HG03066 (cell line): ENCODE data around the gene CD70.
"Not testable (repeated sequence)": the region's sequence is repeated elsewhere in the genome, so short reads cannot be mapped to it uniquely, and the experiment has no call there.

Experiments
- ATAC-seq: cut with Tn5 transposase; IDR thresholded peaks from one replicate; pipeline ENCODE4 v1.9.1; 2021; ENCODE audit warnings: low read depth; ENCODE audit not compliant: unreplicated experiment

Gene CD70

GRCh38 chr19:6590827-6591319, at the start of gene CD70:
Gene CD70, minus strand, starts transcription at chr19:6591150. Its CDS starts 148 bp downstream, at chr19:6591002.
- ATAC-seq = peak; percentile 42

- not testable (repeated sequence) for ATAC-seq
Measured at GRCh38 chr19:6640333-6640732, 49.4 kb upstream of the CD70 start.

- no peak for ATAC-seq
Measured at GRCh38 chr19:6639439-6639838, 48.5 kb upstream of the CD70 start.

- ATAC-seq = not testable (repeated sequence)
Measured at GRCh38 chr19:6633456-6633813, 42.5 kb upstream of the CD70 start.

- ATAC-seq = not testable (repeated sequence)
Measured at GRCh38 chr19:6632747-6633455, 42.0 kb upstream of the CD70 start.

GRCh38 chr19:6632002-6632621, 41.2 kb upstream of the CD70 start:
- no peak for ATAC-seq

- no peak for ATAC-seq
Measured at GRCh38 chr19:6626764-6627163, 35.8 kb upstream of the CD70 start.

GRCh38 chr19:6617374-6617773, 26.4 kb upstream of the CD70 start:
- no peak for ATAC-seq

- ATAC-seq = no peak
Measured at GRCh38 chr19:6616011-6616410, 25.1 kb upstream of the CD70 start.

GRCh38 chr19:6613711-6614110, 22.8 kb upstream of the CD70 start:
- ATAC-seq = no peak

GRCh38 chr19:6610934-6611852, 20.2 kb upstream of the CD70 start:
- ATAC-seq = no peak

GRCh38 chr19:6608940-6609339, 18.0 kb upstream of the CD70 start:
- no peak for ATAC-seq

- ATAC-seq = not testable (repeated sequence)
Measured at GRCh38 chr19:6608146-6608545, 17.2 kb upstream of the CD70 start.

GRCh38 chr19:6606276-6607070, 15.5 kb upstream of the CD70 start:
- not testable (repeated sequence) for ATAC-seq

GRCh38 chr19:6604906-6605305, 14.0 kb upstream of the CD70 start:
- no peak for ATAC-seq

- ATAC-seq = no peak
Measured at GRCh38 chr19:6602729-6603114, 11.8 kb upstream of the CD70 start.

GRCh38 chr19:6601537-6602052, 10.6 kb upstream of the CD70 start:
- peak; percentile 74 for ATAC-seq

GRCh38 chr19:6600951-6601536, 10.1 kb upstream of the CD70 start:
- ATAC-seq = not testable (repeated sequence)

GRCh38 chr19:6599866-6600454, 9.0 kb upstream of the CD70 start:
- ATAC-seq = no peak
